Measurements from ENCODE around the gene PCLO. TPM values are rescaled to one million over a fixed set of nuclear protein-coding genes. Genes with fewer than 3 reads are reported as not detected.

The PCLO gene
- total RNA-seq, 2 donors from 2014 or later, result 3.2 to 4.2 TPM

GRCh38 chr7:82975811-82976468 is 186.7 kb downstream of the PCLO start:
- H3K4me3 ChIP-seq (ENCODE audit: low read length), result no peak overlapping the region
- Mint-ChIP-seq H3K36me3 (ENCODE audit: low read depth) (no peaks in the 10 kb centered on the region), H3K27me3 (ENCODE audit: insufficient read depth) (no peaks in the 10 kb centered on the region), H3K27ac (peak overlapping the region; percentile 46), H3K4me1 (peaks cover 1% of the 10 kb centered on the region), H3K9me3 (no peaks in the 10 kb centered on the region), H3K4me3 (no peak overlapping the region)
- no peaks in the 10 kb centered on the region for H3K27me3 ChIP-seq (ENCODE audit: control insufficient read depth, insufficient read depth, low read length, poor library complexity, severe bottlenecking)
- no peak overlapping the region for H3K9ac ChIP-seq (ENCODE audit: extremely low read depth, low read length, poor library complexity, severe bottlenecking)
- no peak for DNase-seq
- no peaks in the 10 kb centered on the region for H3K9me3 ChIP-seq (ENCODE audit: control insufficient read depth, low read length)
- 93% methylated on average over 2 of the region's 2 CpGs; no CpG with 5 or more reads in 1 of the 2 experiments for WGBS, 2 experiments (ENCODE audit: insufficient coverage in 1 of 2, insufficient read length in 1 of 2)
- H3K27ac ChIP-seq (ENCODE audit: low read depth, low read length), result no peak overlapping the region
- TF ChIP-seq, protein P1, sequence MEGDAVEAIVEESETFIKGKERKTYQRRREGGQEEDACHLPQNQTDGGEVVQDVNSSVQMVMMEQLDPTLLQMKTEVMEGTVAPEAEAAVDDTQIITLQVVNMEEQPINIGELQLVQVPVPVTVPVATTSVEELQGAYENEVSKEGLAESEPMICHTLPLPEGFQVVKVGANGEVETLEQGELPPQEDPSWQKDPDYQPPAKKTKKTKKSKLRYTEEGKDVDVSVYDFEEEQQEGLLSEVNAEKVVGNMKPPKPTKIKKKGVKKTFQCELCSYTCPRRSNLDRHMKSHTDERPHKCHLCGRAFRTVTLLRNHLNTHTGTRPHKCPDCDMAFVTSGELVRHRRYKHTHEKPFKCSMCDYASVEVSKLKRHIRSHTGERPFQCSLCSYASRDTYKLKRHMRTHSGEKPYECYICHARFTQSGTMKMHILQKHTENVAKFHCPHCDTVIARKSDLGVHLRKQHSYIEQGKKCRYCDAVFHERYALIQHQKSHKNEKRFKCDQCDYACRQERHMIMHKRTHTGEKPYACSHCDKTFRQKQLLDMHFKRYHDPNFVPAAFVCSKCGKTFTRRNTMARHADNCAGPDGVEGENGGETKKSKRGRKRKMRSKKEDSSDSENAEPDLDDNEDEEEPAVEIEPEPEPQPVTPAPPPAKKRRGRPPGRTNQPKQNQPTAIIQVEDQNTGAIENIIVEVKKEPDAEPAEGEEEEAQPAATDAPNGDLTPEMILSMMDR (conservative IDR thresholded peaks at IDR 0.05), result no peak
- H3K36me3 ChIP-seq (ENCODE audit: control insufficient read depth, insufficient read depth, low read length), result no peaks in the 10 kb centered on the region
- no peaks in the 10 kb centered on the region for H3K4me1 ChIP-seq (ENCODE audit: control insufficient read depth, insufficient read depth, low read length)

GRCh38 chr7:82972135-82972534 is 190.5 kb downstream of the PCLO start:
- Histone ChIP-seq H3K4me3 (ENCODE audit: low read length) (no peak overlapping the region), H3K27me3 (ENCODE audit: control insufficient read depth, insufficient read depth, low read length, poor library complexity, severe bottlenecking) (no peaks in the 10 kb centered on the region), H3K9ac (ENCODE audit: extremely low read depth, low read length, poor library complexity, severe bottlenecking) (no peak overlapping the region), H3K36me3 (ENCODE audit: control insufficient read depth, insufficient read depth, low read length) (no peaks in the 10 kb centered on the region), H3K4me1 (ENCODE audit: control insufficient read depth, insufficient read depth, low read length) (no peaks in the 10 kb centered on the region), H3K27ac (ENCODE audit: low read depth, low read length) (no peak overlapping the region), H3K9me3 (ENCODE audit: control insufficient read depth, low read length) (no peaks in the 10 kb centered on the region)
- 88 to 100% methylated on average over 1 of the region's 1 CpG for WGBS, 2 experiments (ENCODE audit: insufficient coverage in 1 of 2, insufficient read length in 1 of 2)
- DNase-seq, result no peak
- no peak overlapping the region for H3K27ac Mint-ChIP-seq
- no peaks in the 10 kb centered on the region for H3K4me1 Mint-ChIP-seq
- no peak overlapping the region for H3K4me3 Mint-ChIP-seq
- H3K27me3 Mint-ChIP-seq (ENCODE audit: insufficient read depth), result no peaks in the 10 kb centered on the region
- no peaks in the 10 kb centered on the region for H3K36me3 Mint-ChIP-seq (ENCODE audit: low read depth)
- TF ChIP-seq, protein P1 (conservative IDR thresholded peaks at IDR 0.05), result no peak
- H3K9me3 Mint-ChIP-seq, result no peaks in the 10 kb centered on the region

DNA sequence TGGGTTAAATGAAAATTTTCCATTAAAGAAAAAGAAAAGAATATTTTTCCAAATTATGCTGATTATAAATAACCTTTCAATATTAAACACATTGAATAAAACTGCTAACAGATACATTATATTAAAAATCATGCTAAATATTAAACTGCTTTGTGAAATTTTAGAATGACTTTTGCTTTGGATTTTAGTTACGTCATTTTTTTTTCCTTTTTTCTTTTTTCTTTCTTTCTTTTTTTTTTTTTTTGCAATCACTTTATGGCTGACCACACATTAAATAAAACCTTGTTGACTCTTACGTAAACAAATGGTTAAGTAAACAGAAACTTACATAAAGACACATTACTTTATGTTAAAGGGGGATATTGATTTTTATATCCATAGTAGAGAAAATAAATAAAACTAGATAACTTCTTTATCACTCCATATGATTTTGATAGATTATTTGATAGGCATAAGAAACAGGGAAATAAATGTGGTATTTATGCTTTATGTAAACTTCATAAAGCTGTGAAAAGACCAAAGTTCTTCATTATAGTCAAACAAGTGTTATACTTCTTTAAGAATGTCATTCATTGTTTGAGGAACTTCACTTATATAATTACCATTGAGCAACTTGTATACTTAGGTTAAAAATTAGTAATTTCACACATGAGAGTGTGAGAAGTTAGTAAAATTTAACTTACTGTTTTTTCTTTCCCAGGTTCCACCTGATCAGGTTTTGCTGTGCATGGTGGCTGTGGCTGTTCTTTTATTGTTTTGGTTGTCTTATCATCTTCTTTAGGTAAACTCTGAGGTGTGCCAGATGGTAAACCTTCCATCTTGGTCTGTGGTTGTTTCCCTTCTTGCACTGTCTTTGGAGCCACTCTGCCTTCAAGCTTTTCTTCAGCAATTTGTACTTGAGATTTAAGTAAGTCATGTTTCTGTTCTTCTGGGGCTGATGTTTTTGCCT is 197.3 kb downstream of the PCLO start:
- H3K36me3 ChIP-seq (ENCODE audit: control insufficient read depth, insufficient read depth, low read length), result no peaks in the 10 kb centered on the region
- Mint-ChIP-seq H3K27me3 (ENCODE audit: insufficient read depth) (no peaks in the 10 kb centered on the region), H3K4me3 (no peak overlapping the region), H3K9me3 (no peaks in the 10 kb centered on the region), H3K36me3 (ENCODE audit: low read depth) (no peaks in the 10 kb centered on the region), H3K27ac (no peak overlapping the region), H3K4me1 (no peaks in the 10 kb centered on the region)
- no peak overlapping the region for H3K4me3 ChIP-seq (ENCODE audit: low read length)
- H3K9me3 ChIP-seq (ENCODE audit: control insufficient read depth, low read length), result no peaks in the 10 kb centered on the region
- WGBS, 2 experiments (ENCODE audit: insufficient coverage in 1 of 2, insufficient read length in 1 of 2), result 100% methylated on average over 1 of the region's 2 CpGs; no CpG with 5 or more reads in 1 of the 2 experiments
- H3K4me1 ChIP-seq (ENCODE audit: control insufficient read depth, insufficient read depth, low read length), result no peaks in the 10 kb centered on the region
- no peak overlapping the region for H3K27ac ChIP-seq (ENCODE audit: low read depth, low read length)
- H3K9ac ChIP-seq (ENCODE audit: extremely low read depth, low read length, poor library complexity, severe bottlenecking), result no peak overlapping the region
- no peak for DNase-seq
- no peaks in the 10 kb centered on the region for H3K27me3 ChIP-seq (ENCODE audit: control insufficient read depth, insufficient read depth, low read length, poor library complexity, severe bottlenecking)
- TF ChIP-seq, protein P1 (conservative IDR thresholded peaks at IDR 0.05), result no peak
